Loucy (cell line): ENCODE data around the gene EPHB3.

Source experiments
- H2AFZ ChIP-seq: fragments of 200-600 bp; sonication (generic); 2 replicates; pipeline ENCODE4 v1.6.0; 2016; ENCODE audit warnings: antibody characterized with exemption, mild to moderate bottlenecking, low read length, moderate library complexity
- H3F3A ChIP-seq: fragments of 200-600 bp; 2 replicates; pipeline ENCODE4 v1.6.0; 2016; ENCODE audit warnings: antibody characterized with exemption, low read depth, mild to moderate bottlenecking
- H3K27me3 ChIP-seq: fragments of 200-600 bp; sonication (generic); 2 replicates; pipeline ENCODE4 v1.6.1; 2014; ENCODE audit warnings: low read length, mild to moderate bottlenecking; ENCODE audit not compliant: insufficient read depth, poor library complexity, severe bottlenecking
- H3K36me3 ChIP-seq: fragments of 200-600 bp; sonication (generic); 2 replicates; pipeline ENCODE4 v1.6.1; 2016; ENCODE audit warnings: low read length; ENCODE audit not compliant: insufficient read depth
- H3K4me1 ChIP-seq: fragments of 200-600 bp; sonication (generic); 2 replicates; pipeline ENCODE4 v1.5.1; 2014; ENCODE audit warnings: low read length, mild to moderate bottlenecking; ENCODE audit not compliant: insufficient read depth, poor library complexity, severe bottlenecking
- H3K4me2 ChIP-seq: fragments of 200-600 bp; sonication (generic); 2 replicates; pipeline ENCODE4 v1.6.0; 2014; ENCODE audit warnings: antibody characterized with exemption, low read length, low read depth, mild to moderate bottlenecking; ENCODE audit not compliant: poor library complexity, severe bottlenecking
- H3K4me3 ChIP-seq: fragments of 200-600 bp; sonication (generic); 2 replicates; pipeline ENCODE4 v1.5.1; 2014; ENCODE audit warnings: low read length, mild to moderate bottlenecking, mixed read lengths; ENCODE audit not compliant: poor library complexity, severe bottlenecking
- H3K79me2 ChIP-seq: fragments of 200-600 bp; sonication (generic); 2 replicates; pipeline ENCODE4 v1.6.1; 2014; ENCODE audit warnings: low read length; ENCODE audit not compliant: insufficient read depth
- H3K9ac ChIP-seq: fragments of 200-600 bp; sonication (generic); 2 replicates; pipeline ENCODE4 v1.6.0; 2014; ENCODE audit warnings: mild to moderate bottlenecking, low read depth, low read length, moderate library complexity; ENCODE audit not compliant: poor library complexity, severe bottlenecking
- H3K9me2 ChIP-seq: fragments of 200-600 bp; sonication (generic); replicated peaks from 2 replicates; pipeline ENCODE4 v1.6.1; 2016; ENCODE audit warnings: low read depth, low read length, mixed read lengths
- H3K9me3 ChIP-seq: fragments of 200-600 bp; sonication (generic); 2 replicates; pipeline ENCODE4 v1.6.1; 2014; ENCODE audit warnings: mild to moderate bottlenecking, antibody characterized with exemption, low read length, low read depth; ENCODE audit not compliant: insufficient read depth
- H4K20me1 ChIP-seq: fragments of 200-600 bp; sonication (generic); 2 replicates; pipeline ENCODE4 v1.6.0; 2014; ENCODE audit warnings: antibody characterized with exemption, low read length, mild to moderate bottlenecking; ENCODE audit not compliant: insufficient read depth, poor library complexity, severe bottlenecking
- EZH2phosphoT487 ChIP-seq: fragments of 200-600 bp; IDR thresholded peaks from 2 replicates; pipeline ENCODE4 v1.6.1; 2018; ENCODE audit warnings: antibody characterized with exemption, mild to moderate bottlenecking, moderate library complexity, borderline replicate concordance
- TF ChIP-seq, protein P1 (sequence below): fragments of 200-600 bp; sonication (generic); conservative IDR thresholded peaks from 2 replicates; pipeline ENCODE4 v1.5.1; 2014; ENCODE audit warnings: mild to moderate bottlenecking, antibody characterized with exemption, low read length

The EPHB3 gene

DNA sequence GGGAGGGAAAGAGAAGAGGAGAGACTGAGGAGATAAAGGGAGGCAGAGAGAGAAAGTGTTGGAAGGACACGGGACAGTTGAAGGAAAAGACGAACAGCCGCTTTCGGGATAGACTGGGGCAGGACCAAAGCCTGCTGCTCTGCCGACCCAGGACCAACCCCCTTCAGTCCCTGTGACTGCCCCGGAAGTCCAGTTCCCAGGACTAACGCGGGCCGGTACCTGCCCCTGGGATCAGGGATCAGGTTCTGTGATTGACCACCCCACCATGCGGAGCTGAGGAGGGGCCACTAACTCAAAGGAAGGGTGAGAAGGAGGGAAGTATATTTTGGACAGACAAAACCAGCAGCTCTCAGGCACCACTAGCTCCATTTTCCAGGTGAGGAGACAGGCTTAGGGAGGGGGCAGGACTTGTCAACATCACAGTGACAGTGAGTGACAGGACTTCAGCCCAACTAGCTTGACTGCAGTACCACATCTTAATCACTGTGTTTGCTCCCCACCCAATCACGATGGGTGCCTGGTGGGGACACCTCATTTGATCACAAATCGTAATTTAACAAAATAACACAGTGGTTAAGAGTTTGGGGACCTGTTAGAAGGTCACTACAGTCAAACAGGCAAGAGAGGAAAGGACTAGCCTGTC, 9.8 kb upstream of the EPHB3 start:
- Histone ChIP-seq H4K20me1 (no peaks in the 10 kb centered on the region), H3K79me2 (no peaks in the 10 kb centered on the region), H3K9me2 (no peaks in the 10 kb centered on the region), H3K27me3 (no peaks in the 10 kb centered on the region), H3K4me2 (no peak overlapping the region), H3K9ac (no peak overlapping the region), H3K4me1 (no peaks in the 10 kb centered on the region), H3K36me3 (no peaks in the 10 kb centered on the region), H3K4me3 (no peak overlapping the region), H3K9me3 (no peaks in the 10 kb centered on the region), H2AFZ (no peak overlapping the region), H3F3A (no peaks in the 10 kb centered on the region)
- TF ChIP-seq EZH2phosphoT487, result no peak
- TF ChIP-seq, protein P1, sequence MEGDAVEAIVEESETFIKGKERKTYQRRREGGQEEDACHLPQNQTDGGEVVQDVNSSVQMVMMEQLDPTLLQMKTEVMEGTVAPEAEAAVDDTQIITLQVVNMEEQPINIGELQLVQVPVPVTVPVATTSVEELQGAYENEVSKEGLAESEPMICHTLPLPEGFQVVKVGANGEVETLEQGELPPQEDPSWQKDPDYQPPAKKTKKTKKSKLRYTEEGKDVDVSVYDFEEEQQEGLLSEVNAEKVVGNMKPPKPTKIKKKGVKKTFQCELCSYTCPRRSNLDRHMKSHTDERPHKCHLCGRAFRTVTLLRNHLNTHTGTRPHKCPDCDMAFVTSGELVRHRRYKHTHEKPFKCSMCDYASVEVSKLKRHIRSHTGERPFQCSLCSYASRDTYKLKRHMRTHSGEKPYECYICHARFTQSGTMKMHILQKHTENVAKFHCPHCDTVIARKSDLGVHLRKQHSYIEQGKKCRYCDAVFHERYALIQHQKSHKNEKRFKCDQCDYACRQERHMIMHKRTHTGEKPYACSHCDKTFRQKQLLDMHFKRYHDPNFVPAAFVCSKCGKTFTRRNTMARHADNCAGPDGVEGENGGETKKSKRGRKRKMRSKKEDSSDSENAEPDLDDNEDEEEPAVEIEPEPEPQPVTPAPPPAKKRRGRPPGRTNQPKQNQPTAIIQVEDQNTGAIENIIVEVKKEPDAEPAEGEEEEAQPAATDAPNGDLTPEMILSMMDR, result no peak

DNA sequence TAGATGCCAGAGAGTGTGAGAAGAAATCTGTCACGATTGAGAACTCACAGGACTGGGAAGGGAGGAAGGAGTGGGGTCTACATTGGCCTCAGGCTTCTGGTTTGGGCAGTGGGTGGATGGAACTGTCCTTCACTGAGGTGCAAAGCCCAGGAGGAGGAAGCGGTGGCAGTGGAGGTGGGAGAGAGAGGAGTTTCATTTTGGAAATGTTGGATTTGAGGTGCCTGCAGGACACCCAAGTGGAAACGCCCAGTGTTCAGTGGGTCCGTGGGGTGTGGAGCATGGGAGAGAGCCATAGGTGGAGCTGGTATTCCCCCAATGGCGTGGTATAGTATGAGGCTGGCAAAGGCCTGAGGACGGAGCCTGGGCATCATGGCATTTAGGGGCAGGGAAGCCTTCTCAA, 9.3 kb upstream of the EPHB3 start:
- Histone ChIP-seq H3K9me2 (no peaks in the 10 kb centered on the region), H3K27me3 (no peaks in the 10 kb centered on the region), H4K20me1 (no peaks in the 10 kb centered on the region), H3K9me3 (no peaks in the 10 kb centered on the region), H3K4me2 (no peak overlapping the region), H3K36me3 (no peaks in the 10 kb centered on the region), H3F3A (no peaks in the 10 kb centered on the region), H3K4me3 (no peak overlapping the region), H3K4me1 (no peaks in the 10 kb centered on the region), H3K9ac (no peak overlapping the region), H3K79me2 (no peaks in the 10 kb centered on the region), H2AFZ (no peak overlapping the region)
- TF ChIP-seq EZH2phosphoT487, result no peak
- TF ChIP-seq, protein P1, result no peak

DNA sequence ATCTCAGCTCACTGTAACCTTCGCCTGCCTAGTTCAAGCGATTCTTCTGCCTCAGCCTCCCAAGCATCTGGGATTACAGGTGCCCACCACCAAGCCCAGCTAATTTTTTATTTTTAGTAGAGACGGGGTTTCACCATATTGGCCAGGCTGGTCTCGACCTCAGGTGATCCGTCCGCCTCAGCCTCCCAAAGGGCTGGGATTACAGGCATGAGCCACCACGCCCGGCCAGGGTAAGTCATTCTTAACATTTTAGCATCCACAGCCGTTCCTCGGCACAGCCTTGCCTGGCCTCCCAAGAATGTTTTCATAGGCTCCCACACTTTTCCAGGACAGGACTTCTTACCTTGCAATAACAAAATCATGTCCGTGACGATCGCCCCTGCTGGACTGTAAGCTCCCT, 8.7 kb upstream of the EPHB3 start:
- Histone ChIP-seq H3K4me3 (no peak overlapping the region), H3K9ac (no peak overlapping the region), H3K36me3 (no peaks in the 10 kb centered on the region), H3K9me2 (no peaks in the 10 kb centered on the region), H3K4me1 (no peaks in the 10 kb centered on the region), H2AFZ (no peak overlapping the region), H3F3A (no peaks in the 10 kb centered on the region), H3K27me3 (no peaks in the 10 kb centered on the region), H4K20me1 (no peaks in the 10 kb centered on the region), H3K79me2 (no peaks in the 10 kb centered on the region), H3K4me2 (no peak overlapping the region), H3K9me3 (no peaks in the 10 kb centered on the region)
- no peak for TF ChIP-seq EZH2phosphoT487
- TF ChIP-seq, protein P1, result no peak
